Mammary epithelial cell (primary cell): ENCODE results near the gene STXBP5L.

Experiments
- EZH2 ChIP-seq: IDR thresholded peaks from 2 replicates; pipeline ENCODE4 v1.6.1; 2012; ENCODE audit warnings: low read length, inconsistent platforms, borderline replicate concordance
- TF ChIP-seq, protein P1 (sequence below), 2 donors: IDR thresholded peaks in 1 of 2; conservative IDR thresholded peaks in 1 of 2; 2 replicates each; pipeline ENCODE4 v1.5.1; 2011 to 2012; ENCODE audit warnings: inconsistent platforms in 2 of 2, low read length in 2 of 2, mild to moderate bottlenecking in 2 of 2, control low read depth in 1 of 2, low read depth in 1 of 2; ENCODE audit not compliant: insufficient read depth in 1 of 2; ENCODE audit errors: extremely low read depth in 1 of 2

DNA sequence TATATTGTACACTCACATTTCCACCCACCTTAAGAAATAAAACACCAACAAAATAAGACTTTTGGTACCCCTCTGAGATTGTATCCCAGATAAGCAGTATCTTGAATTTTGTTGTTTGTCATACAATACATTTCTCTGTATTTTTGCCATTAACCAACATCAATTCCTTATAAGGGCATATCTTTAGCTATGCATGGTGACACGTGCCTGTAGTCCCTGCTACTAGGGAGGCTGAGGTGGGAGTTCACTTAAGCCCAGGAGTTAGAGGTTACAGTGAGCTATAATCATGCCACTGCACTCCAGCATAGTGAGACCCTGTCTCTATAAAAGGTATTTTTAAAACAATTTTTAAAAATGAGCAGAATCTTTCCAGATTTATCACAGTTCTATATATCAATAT, 32.5 kb upstream of the STXBP5L start:
- TF ChIP-seq, protein P1, sequence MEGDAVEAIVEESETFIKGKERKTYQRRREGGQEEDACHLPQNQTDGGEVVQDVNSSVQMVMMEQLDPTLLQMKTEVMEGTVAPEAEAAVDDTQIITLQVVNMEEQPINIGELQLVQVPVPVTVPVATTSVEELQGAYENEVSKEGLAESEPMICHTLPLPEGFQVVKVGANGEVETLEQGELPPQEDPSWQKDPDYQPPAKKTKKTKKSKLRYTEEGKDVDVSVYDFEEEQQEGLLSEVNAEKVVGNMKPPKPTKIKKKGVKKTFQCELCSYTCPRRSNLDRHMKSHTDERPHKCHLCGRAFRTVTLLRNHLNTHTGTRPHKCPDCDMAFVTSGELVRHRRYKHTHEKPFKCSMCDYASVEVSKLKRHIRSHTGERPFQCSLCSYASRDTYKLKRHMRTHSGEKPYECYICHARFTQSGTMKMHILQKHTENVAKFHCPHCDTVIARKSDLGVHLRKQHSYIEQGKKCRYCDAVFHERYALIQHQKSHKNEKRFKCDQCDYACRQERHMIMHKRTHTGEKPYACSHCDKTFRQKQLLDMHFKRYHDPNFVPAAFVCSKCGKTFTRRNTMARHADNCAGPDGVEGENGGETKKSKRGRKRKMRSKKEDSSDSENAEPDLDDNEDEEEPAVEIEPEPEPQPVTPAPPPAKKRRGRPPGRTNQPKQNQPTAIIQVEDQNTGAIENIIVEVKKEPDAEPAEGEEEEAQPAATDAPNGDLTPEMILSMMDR (conservative IDR thresholded peaks at IDR 0.05 in 1 of 2, IDR thresholded peaks at IDR 0.05 in 1 of 2; ENCODE audit: extremely low read depth in 1 of 2, insufficient read depth in 1 of 2, low read depth in 1 of 2, low read length in 2 of 2) = no peak
- TF ChIP-seq EZH2 = no peak
